ENCODE measurements around the gene PTPRD. TPM values are rescaled to one million over a fixed set of nuclear protein-coding genes. Genes with fewer than 3 reads are reported as not detected.

Gene PTPRD
- total and polyA plus RNA-seq, 5 experiments from 2014 or later = not detected

- Mint-ChIP-seq H3K27me3 (peaks cover 0 to 17% (median 4%) of the 10 kb centered on the region in 5 donors), H3K36me3 (no peaks in the 10 kb centered on the region), H3K27ac (no peak overlapping the region), H3K4me1 (no peaks in the 10 kb centered on the region), H3K9me3 (peaks cover 0 to 6% (median 0%) of the 10 kb centered on the region in 9 donors), H3K4me3 (no peak overlapping the region)
- POLR2A ChIA-PET = no interaction called here
- ATAC-seq (no peak), DNase-seq (no peak)
Measured at GRCh38 chr9:8879284-8879683, 1733.5 kb downstream of the PTPRD start.

DNA sequence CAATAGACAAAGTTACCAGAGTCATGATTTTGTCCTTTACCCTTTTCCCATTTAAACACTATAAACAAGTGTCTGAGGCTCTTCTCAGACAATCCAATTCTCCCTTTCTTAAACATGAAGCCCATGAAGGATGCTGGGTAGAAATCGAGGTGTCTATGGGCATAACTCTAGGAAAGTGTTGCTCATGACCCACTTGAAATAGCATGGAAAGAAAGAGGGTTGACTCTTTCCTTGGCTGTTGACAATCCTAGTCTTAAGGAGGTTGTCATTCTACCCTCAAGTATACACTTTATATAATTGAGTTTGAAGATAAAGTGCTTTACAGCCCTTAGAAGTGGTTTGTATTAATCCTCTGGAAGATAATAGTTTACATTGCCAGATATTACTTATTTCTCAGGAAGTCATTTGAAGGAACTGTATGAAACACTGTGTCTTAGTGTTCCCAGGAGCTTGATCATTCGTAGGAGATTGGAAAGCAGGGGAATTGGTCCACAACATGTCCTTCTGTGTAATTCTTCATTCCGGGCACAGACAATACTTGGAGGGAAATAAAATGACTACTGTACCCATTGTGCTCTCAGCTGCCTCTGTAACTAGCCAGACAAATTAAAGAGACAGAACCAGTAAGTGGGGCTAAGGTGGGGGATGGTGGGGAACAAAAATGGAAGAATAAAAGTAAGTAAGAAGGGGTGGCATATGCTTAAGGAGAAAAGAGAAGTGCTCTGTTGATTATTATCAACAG is 1734.9 kb downstream of the PTPRD start:
- no peaks in the 10 kb centered on the region for H3K4me1 Mint-ChIP-seq
- DNase-seq = no peak
- ATAC-seq = no peak
- no peaks in the 10 kb centered on the region for H3K36me3 Mint-ChIP-seq
- POLR2A ChIA-PET = no interaction called here
- peaks cover 0 to 17% (median 4%) of the 10 kb centered on the region in 5 donors for H3K27me3 Mint-ChIP-seq
- no peak overlapping the region for H3K27ac Mint-ChIP-seq
- peaks cover 0 to 6% (median 0%) of the 10 kb centered on the region in 9 donors for H3K9me3 Mint-ChIP-seq
- no peak overlapping the region for H3K4me3 Mint-ChIP-seq

- POLR2A ChIA-PET = no interaction called here
- Mint-ChIP-seq H3K4me1 (no peaks in the 10 kb centered on the region), H3K4me3 (no peak overlapping the region), H3K9me3 (peaks cover 0 to 6% (median 0%) of the 10 kb centered on the region in 9 donors), H3K27me3 (peaks cover 0 to 11% (median 2%) of the 10 kb centered on the region in 5 donors), H3K36me3 (no peaks in the 10 kb centered on the region), H3K27ac (no peak overlapping the region)
- DNase-seq (no peak), ATAC-seq (no peak)
Measured at GRCh38 chr9:8876303-8876702, 1736.5 kb downstream of the PTPRD start.

GRCh38 chr9:8874482-8874881 is 1738.3 kb downstream of the PTPRD start:
- Mint-ChIP-seq H3K9me3 (peaks cover 0 to 6% (median 0%) of the 10 kb centered on the region in 9 donors), H3K27ac (no peak overlapping the region), H3K4me3 (no peak overlapping the region), H3K27me3 (peaks cover 0 to 10% (median 2%) of the 10 kb centered on the region in 5 donors), H3K36me3 (no peaks in the 10 kb centered on the region), H3K4me1 (no peaks in the 10 kb centered on the region)
- ATAC-seq (no peak), DNase-seq (no peak)
- POLR2A ChIA-PET = no interaction called here

DNA sequence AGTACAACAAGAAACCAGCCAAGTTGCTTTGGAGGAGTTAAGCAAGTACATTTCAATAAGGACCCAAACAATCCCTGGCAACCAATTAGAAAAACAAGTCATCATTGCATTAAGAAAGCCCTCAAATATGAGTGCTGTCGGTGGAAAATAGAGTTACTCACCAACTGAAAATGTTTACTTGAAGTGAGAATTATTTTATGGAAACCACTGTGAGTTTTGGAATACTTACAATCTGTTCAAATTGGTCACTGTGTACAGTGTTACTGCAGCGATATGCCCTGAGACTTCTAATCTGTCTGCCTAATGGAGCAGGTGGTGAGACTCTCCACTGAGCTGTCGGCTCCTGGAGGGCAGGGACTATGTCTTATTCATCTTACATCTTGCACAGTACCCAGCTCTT is 1740.0 kb downstream of the PTPRD start:
- DNase-seq (no peak), ATAC-seq (no peak)
- no peaks in the 10 kb centered on the region for H3K36me3 Mint-ChIP-seq
- no peaks in the 10 kb centered on the region for H3K4me1 Mint-ChIP-seq
- POLR2A ChIA-PET = no interaction called here
- no peak overlapping the region for H3K27ac Mint-ChIP-seq
- peaks cover 0 to 6% (median 0%) of the 10 kb centered on the region in 5 donors for H3K27me3 Mint-ChIP-seq
- peaks cover 0 to 3% (median 0%) of the 10 kb centered on the region in 9 donors for H3K9me3 Mint-ChIP-seq
- no peak overlapping the region for H3K4me3 Mint-ChIP-seq

GRCh38 chr9:8871796-8872445 is 1740.9 kb downstream of the PTPRD start:
- Mint-ChIP-seq H3K4me1 (no peaks in the 10 kb centered on the region), H3K27ac (no peak overlapping the region), H3K27me3 (peaks cover 0 to 10% (median 0%) of the 10 kb centered on the region in 5 donors), H3K36me3 (no peaks in the 10 kb centered on the region), H3K9me3 (no peaks in the 10 kb centered on the region), H3K4me3 (no peak overlapping the region)
- DNase-seq (no peak), ATAC-seq (no peak)
- POLR2A ChIA-PET = no interaction called here

GRCh38 chr9:8871396-8871795 is 1741.4 kb downstream of the PTPRD start:
- Mint-ChIP-seq H3K27me3 (peaks cover 0 to 13% (median 0%) of the 10 kb centered on the region in 5 donors), H3K27ac (no peak overlapping the region), H3K4me1 (no peaks in the 10 kb centered on the region), H3K4me3 (no peak overlapping the region), H3K36me3 (no peaks in the 10 kb centered on the region), H3K9me3 (no peaks in the 10 kb centered on the region)
- ATAC-seq (no peak), DNase-seq (no peak)
- POLR2A ChIA-PET = no interaction called here

DNA sequence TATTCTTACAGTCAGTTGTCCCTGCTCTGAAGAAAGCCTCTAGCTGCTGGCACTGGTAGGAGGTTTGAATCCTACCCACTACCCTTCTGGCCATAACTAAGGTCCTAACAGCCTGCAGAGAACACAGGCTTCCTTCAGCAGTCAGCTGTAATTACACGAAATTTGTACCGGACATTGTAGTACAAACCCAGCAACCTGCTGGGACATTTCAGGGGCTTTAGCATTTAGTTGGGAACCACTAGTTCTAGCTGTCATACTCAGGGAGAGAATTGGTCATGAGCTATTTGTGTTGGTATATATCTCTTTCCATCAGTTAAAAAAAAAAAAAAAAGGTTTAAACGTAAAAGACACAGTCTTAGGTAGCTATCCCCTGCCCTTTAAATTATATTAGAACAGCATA is 1743.0 kb downstream of the PTPRD start:
- Mint-ChIP-seq H3K27me3 (peaks cover 0 to 15% (median 0%) of the 10 kb centered on the region in 5 donors), H3K4me1 (no peaks in the 10 kb centered on the region), H3K27ac (no peak overlapping the region), H3K36me3 (no peaks in the 10 kb centered on the region), H3K9me3 (no peaks in the 10 kb centered on the region), H3K4me3 (no peak overlapping the region)
- DNase-seq (no peak), ATAC-seq (no peak)
- POLR2A ChIA-PET = no interaction called here

- no peak overlapping the region for H3K27ac Mint-ChIP-seq
- DNase-seq (no peak), ATAC-seq (no peak)
- POLR2A ChIA-PET = no interaction called here
- no peaks in the 10 kb centered on the region for H3K4me1 Mint-ChIP-seq
- H3K9me3 Mint-ChIP-seq = no peaks in the 10 kb centered on the region
- no peaks in the 10 kb centered on the region for H3K36me3 Mint-ChIP-seq
- H3K27me3 Mint-ChIP-seq = peaks cover 0 to 12% (median 0%) of the 10 kb centered on the region in 5 donors
- no peak overlapping the region for H3K4me3 Mint-ChIP-seq
Measured at GRCh38 chr9:8868632-8869031, 1744.2 kb downstream of the PTPRD start.

DNA sequence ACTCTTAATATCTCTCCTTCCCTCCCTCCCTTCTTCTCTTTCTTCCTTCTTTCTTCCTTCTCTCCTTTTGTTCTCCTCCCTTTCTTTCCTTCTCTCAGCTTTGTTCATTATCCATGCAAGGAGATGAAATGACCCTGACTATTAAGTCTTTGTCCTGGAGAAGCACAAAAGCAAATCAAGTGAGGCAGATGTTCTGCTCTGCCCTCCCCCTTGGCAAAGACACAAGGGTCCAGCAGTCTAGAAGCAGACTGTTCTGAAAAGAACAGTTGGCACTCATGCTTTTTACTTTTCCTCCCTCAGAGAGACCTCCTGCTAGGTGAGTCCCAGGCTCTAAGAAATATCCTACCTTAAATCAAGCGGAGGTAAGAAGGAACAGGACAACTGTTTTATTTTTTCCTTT is 1745.7 kb downstream of the PTPRD start:
- H3K4me1 Mint-ChIP-seq = no peaks in the 10 kb centered on the region
- H3K4me3 Mint-ChIP-seq = no peak overlapping the region
- ATAC-seq = no peak
- POLR2A ChIA-PET = no interaction called here
- H3K9me3 Mint-ChIP-seq = no peaks in the 10 kb centered on the region
- no peaks in the 10 kb centered on the region for H3K36me3 Mint-ChIP-seq
- H3K27ac Mint-ChIP-seq = no peak overlapping the region
- H3K27me3 Mint-ChIP-seq = peaks cover 0 to 12% (median 0%) of the 10 kb centered on the region in 5 donors
- no peak for DNase-seq

DNA sequence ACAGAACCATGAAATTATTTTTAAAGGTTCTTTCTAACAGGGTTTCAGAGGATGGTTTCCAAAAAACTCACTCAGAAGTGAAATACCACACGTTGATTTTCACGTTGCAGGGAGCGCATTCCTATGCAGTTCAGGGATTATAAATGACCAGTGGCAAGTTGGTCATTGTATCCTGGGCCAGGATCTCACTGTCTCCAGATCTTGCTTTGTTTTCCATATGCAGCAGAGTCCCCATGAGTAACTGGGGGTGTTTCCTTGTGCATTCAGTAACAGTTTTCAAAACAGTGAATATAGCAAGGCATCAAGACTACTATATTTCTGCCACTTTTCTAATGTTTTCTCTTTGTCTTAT is 1748.3 kb downstream of the PTPRD start:
- ATAC-seq (no peak), DNase-seq (no peak)
- Mint-ChIP-seq H3K27me3 (peaks cover 0 to 21% (median 6%) of the 10 kb centered on the region in 5 donors), H3K4me1 (no peaks in the 10 kb centered on the region), H3K36me3 (no peaks in the 10 kb centered on the region), H3K27ac (no peak overlapping the region), H3K9me3 (no peaks in the 10 kb centered on the region), H3K4me3 (no peak overlapping the region)
- POLR2A ChIA-PET = no interaction called here

GRCh38 chr9:8863886-8864544 is 1748.8 kb downstream of the PTPRD start:
- Mint-ChIP-seq H3K4me3 (no peak overlapping the region), H3K27ac (no peak overlapping the region), H3K4me1 (peaks cover 0 to 3% (median 2%) of the 10 kb centered on the region in 4 donors), H3K9me3 (no peaks in the 10 kb centered on the region), H3K36me3 (no peaks in the 10 kb centered on the region), H3K27me3 (peaks cover 4 to 26% (median 11%) of the 10 kb centered on the region in 5 donors)
- POLR2A ChIA-PET = no interaction called here
- DNase-seq (no peak), ATAC-seq (no peak)

GRCh38 chr9:8863069-8863468 is 1749.7 kb downstream of the PTPRD start:
- Mint-ChIP-seq H3K27me3 (peaks cover 5 to 34% (median 18%) of the 10 kb centered on the region in 5 donors), H3K4me1 (peaks cover 0 to 11% (median 9%) of the 10 kb centered on the region in 4 donors), H3K4me3 (no peak overlapping the region), H3K36me3 (no peaks in the 10 kb centered on the region), H3K27ac (no peak overlapping the region), H3K9me3 (no peaks in the 10 kb centered on the region)
- ATAC-seq (no peak), DNase-seq (no peak)
- POLR2A ChIA-PET = no interaction called here

All from naive thymus-derived CD8-positive, alpha-beta T cell (primary cell).